Stomach (tissue), 4 donors: Measurements from ENCODE around the gene PPIF.

Source experiments
- POLR2A ChIP-seq, 4 donors: fragments of 450-650 bp; IDR thresholded peaks; one replicate each; pipeline ENCODE4 v1.6.1; 2016; ENCODE audit warnings: antibody characterized with exemption in 4 of 4, control low read depth in 2 of 4, mild to moderate bottlenecking in 1 of 4, moderate library complexity in 1 of 4
- POLR2AphosphoS5 ChIP-seq, 3 donors: sonication (generic); formaldehyde crosslinking; IDR thresholded peaks; one replicate each; pipeline ENCODE4 v1.6.1; 2016; ENCODE audit warnings: antibody characterized with exemption in 3 of 3
- TF ChIP-seq, protein P1 (sequence below), 7 experiments: fragments of 450-650 bp in 4 of 7; fragments of 200-600 bp in 3 of 7; sonication (generic) in 3 of 7; IDR thresholded peaks; one replicate each; pipeline ENCODE4 v1.5.1; 2016 to 2019; ENCODE audit warnings: antibody characterized with exemption in 7 of 7, control low read depth in 2 of 7, mild to moderate bottlenecking in 1 of 7

DNA sequence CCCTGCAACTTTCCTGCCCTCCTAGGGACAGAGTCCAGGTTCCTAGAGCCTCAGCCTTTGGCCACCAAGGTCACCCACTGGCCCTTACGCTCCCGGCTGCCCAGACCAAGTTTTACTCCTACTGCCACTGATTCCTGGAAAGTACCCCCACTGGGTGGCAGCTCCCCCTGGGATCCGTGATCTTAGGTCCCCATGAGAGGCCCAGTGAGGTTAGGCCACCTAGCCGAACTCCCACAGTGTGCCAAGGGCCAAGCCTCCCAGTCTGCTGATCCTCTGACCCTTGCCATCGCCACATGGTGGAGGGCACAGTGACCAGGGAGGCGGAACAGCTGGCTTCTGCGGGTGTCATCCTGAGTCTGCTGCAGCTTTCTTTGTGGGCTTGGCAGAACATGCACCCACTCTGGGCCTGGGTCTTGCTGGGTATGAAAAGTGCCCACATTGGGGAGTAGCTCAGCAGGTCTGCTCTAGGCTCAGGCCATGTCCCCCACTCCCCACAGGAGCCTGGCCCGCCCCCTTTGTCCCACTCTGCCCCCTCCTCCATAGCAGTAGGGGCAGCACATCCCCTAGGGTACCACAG, 40.5 kb upstream of the PPIF start:
- TF ChIP-seq, protein P1, sequence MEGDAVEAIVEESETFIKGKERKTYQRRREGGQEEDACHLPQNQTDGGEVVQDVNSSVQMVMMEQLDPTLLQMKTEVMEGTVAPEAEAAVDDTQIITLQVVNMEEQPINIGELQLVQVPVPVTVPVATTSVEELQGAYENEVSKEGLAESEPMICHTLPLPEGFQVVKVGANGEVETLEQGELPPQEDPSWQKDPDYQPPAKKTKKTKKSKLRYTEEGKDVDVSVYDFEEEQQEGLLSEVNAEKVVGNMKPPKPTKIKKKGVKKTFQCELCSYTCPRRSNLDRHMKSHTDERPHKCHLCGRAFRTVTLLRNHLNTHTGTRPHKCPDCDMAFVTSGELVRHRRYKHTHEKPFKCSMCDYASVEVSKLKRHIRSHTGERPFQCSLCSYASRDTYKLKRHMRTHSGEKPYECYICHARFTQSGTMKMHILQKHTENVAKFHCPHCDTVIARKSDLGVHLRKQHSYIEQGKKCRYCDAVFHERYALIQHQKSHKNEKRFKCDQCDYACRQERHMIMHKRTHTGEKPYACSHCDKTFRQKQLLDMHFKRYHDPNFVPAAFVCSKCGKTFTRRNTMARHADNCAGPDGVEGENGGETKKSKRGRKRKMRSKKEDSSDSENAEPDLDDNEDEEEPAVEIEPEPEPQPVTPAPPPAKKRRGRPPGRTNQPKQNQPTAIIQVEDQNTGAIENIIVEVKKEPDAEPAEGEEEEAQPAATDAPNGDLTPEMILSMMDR (IDR thresholded peaks at IDR 0.05), result no peak
- TF ChIP-seq POLR2A (IDR thresholded peaks at IDR 0.05) (no peak), POLR2AphosphoS5 (IDR thresholded peaks at IDR 0.05) (no peak)
